Osteoblast (primary cell): ENCODE results near the gene UBXN4. TPM values are rescaled to one million over a fixed set of nuclear protein-coding genes. Genes with fewer than 3 reads are reported as not detected.
"Not testable (repeated sequence)": the region's sequence is repeated elsewhere in the genome, so short reads cannot be mapped to it uniquely, and the experiment has no call there.

Experiments
- DNase-seq: peaks from one replicate; pipeline ENCODE4 v3.0.0; 2011; ENCODE audit warnings: low spot score, mixed read lengths; ENCODE audit not compliant: insufficient read length; ENCODE audit errors: missing footprints
- H2AFZ ChIP-seq: 2 replicates; pipeline ENCODE4 v1.6.0; 2011; ENCODE audit warnings: mild to moderate bottlenecking, low read length
- H3K27ac ChIP-seq: 2 replicates; pipeline ENCODE4 v1.5.1; 2011; ENCODE audit warnings: mild to moderate bottlenecking, low read depth, low read length, moderate library complexity
- H3K27me3 ChIP-seq: 2 replicates; pipeline ENCODE4 v1.6.0; 2012; ENCODE audit warnings: mild to moderate bottlenecking, control low read depth, inconsistent platforms, low read length, moderate library complexity; ENCODE audit not compliant: insufficient read depth
- H3K36me3 ChIP-seq: 2 replicates; pipeline ENCODE4 v1.5.1; 2011; ENCODE audit warnings: mild to moderate bottlenecking, low read length, control low read depth, moderate library complexity; ENCODE audit not compliant: insufficient read depth
- H3K4me1 ChIP-seq: 2 replicates; pipeline ENCODE4 v1.5.1; 2011; ENCODE audit warnings: mild to moderate bottlenecking, low read length, control low read depth, moderate library complexity; ENCODE audit not compliant: insufficient read depth
- H3K4me2 ChIP-seq: 2 replicates; pipeline ENCODE4 v1.6.0; 2011; ENCODE audit warnings: mild to moderate bottlenecking, low read length; ENCODE audit not compliant: insufficient read depth
- H3K4me3 ChIP-seq: fragments of 200-600 bp; sonication (generic); 3 replicates; pipeline ENCODE4 v1.5.1; 2012; ENCODE audit warnings: mild to moderate bottlenecking, low read length, inconsistent platforms; ENCODE audit not compliant: insufficient read depth
- H3K79me2 ChIP-seq: 2 replicates; pipeline ENCODE4 v1.6.0; 2012; ENCODE audit warnings: mild to moderate bottlenecking, low read length, control low read depth, inconsistent platforms; ENCODE audit not compliant: insufficient read depth
- H3K9me3 ChIP-seq: 2 replicates; pipeline ENCODE4 v1.5.1; 2011; ENCODE audit warnings: low read depth, low read length, control low read depth
- H4K20me1 ChIP-seq: 2 replicates; pipeline ENCODE4 v1.6.0; 2012; ENCODE audit warnings: mild to moderate bottlenecking, low read length, control low read depth; ENCODE audit not compliant: insufficient read depth
- CTCF ChIP-seq: IDR thresholded peaks from 2 replicates; pipeline ENCODE4 v1.5.1; 2011; ENCODE audit warnings: mild to moderate bottlenecking, low read depth, low read length, moderate library complexity; ENCODE audit errors: extremely low read depth
- total RNA-seq: library from RNA; depleted of rRNA; stranded (reverse); fragments of >200 nt; gene quantifications from 2 replicates; pipeline ENCODE4 v1.2.3, GENCODE V29; 2012

The UBXN4 gene
- total RNA-seq, 1 donor: 75.6 TPM

- Histone ChIP-seq H3K4me3 (no peak overlapping the region), H3K9me3 (no peaks in the 10 kb centered on the region), H3K27ac (no peak overlapping the region), H2AFZ (no peak overlapping the region), H3K27me3 (no peaks in the 10 kb centered on the region), H4K20me1 (no peaks in the 10 kb centered on the region), H3K4me2 (no peak overlapping the region), H3K36me3 (peaks cover 8% of the 10 kb centered on the region), H3K4me1 (peaks cover 11% of the 10 kb centered on the region), H3K79me2 (no peaks in the 10 kb centered on the region)
- DNase-seq: no peak
- TF ChIP-seq CTCF: no peak
Observed at GRCh38 chr2:135791418-135792190, 49.9 kb downstream of the UBXN4 start.

- Histone ChIP-seq H3K9me3 (no peaks in the 10 kb centered on the region), H3K27me3 (no peaks in the 10 kb centered on the region), H3K79me2 (no peaks in the 10 kb centered on the region), H3K27ac (no peak overlapping the region), H3K4me3 (no peak overlapping the region), H4K20me1 (no peaks in the 10 kb centered on the region), H3K36me3 (peaks cover 8% of the 10 kb centered on the region), H3K4me2 (no peak overlapping the region), H3K4me1 (peaks cover 4% of the 10 kb centered on the region), H2AFZ (no peak overlapping the region)
- no peak for TF ChIP-seq CTCF
- DNase-seq: no peak
Observed at GRCh38 chr2:135792401-135793150, 50.9 kb downstream of the UBXN4 start.

- not testable (repeated sequence) for H3K27ac ChIP-seq, H3K9me3 ChIP-seq, DNase-seq, H3K79me2 ChIP-seq, H3K36me3 ChIP-seq, H3K4me2 ChIP-seq, H2AFZ ChIP-seq, H4K20me1 ChIP-seq, H3K4me1 ChIP-seq, H3K4me3 ChIP-seq, H3K27me3 ChIP-seq
Observed at GRCh38 chr2:135795641-135796040, 54.0 kb downstream of the UBXN4 start.

GRCh38 chr2:135796606-135797005 lies 55.0 kb downstream of the UBXN4 start:
- H3K36me3 ChIP-seq: no peaks in the 10 kb centered on the region
- no peak overlapping the region for H3K4me3 ChIP-seq
- H3K27ac ChIP-seq: no peak overlapping the region
- no peaks in the 10 kb centered on the region for H3K79me2 ChIP-seq
- H3K4me1 ChIP-seq: peaks cover 3% of the 10 kb centered on the region
- no peaks in the 10 kb centered on the region for H4K20me1 ChIP-seq
- no peak for TF ChIP-seq CTCF
- H3K4me2 ChIP-seq: no peak overlapping the region
- H3K9me3 ChIP-seq: peaks cover 2% of the 10 kb centered on the region
- no peak for DNase-seq
- H2AFZ ChIP-seq: no peak overlapping the region
- H3K27me3 ChIP-seq: no peaks in the 10 kb centered on the region
